Gastroesophageal sphincter (tissue), 4 donors: ENCODE results near the gene EIF4B. TPM values are rescaled to one million over a fixed set of nuclear protein-coding genes. Genes with fewer than 3 reads are reported as not detected.

Experiments
- ATAC-seq: fragments of 150-250 bp; one replicate; pipeline ENCODE4 v1.9.1; 2016; ENCODE audit warnings: mild to moderate bottlenecking, moderate library complexity
- H3K27ac ChIP-seq, 4 donors: fragments of 200-600 bp; sonication (generic) in 3 of 4; 1 replicate in 3 of 4; 2 replicates in 1 of 4; pipeline ENCODE4 v1.5.1; 2016 to 2019
- H3K27me3 ChIP-seq: fragments of 200-600 bp; sonication (generic); one replicate; pipeline ENCODE4 v1.5.1; 2019
- H3K36me3 ChIP-seq, 2 donors: fragments of 200-600 bp; sonication (generic); one replicate each; pipeline ENCODE4 v1.5.1; 2019; ENCODE audit warnings: control low read depth in 1 of 2
- H3K4me1 ChIP-seq, 3 donors: fragments of 200-600 bp; sonication (generic); 1 replicate in 2 of 3; 2 replicates in 1 of 3; pipeline ENCODE4 v1.5.1; 2016 to 2019; ENCODE audit warnings: control low read depth in 2 of 3
- H3K4me3 ChIP-seq, 2 donors: fragments of 200-600 bp; sonication (generic); one replicate each; pipeline ENCODE4 v1.5.1; 2019; ENCODE audit warnings: mild to moderate bottlenecking in 1 of 2, moderate library complexity in 1 of 2
- H3K9me3 ChIP-seq, 3 donors: fragments of 200-600 bp; sonication (generic); one replicate each; pipeline ENCODE4 v1.5.1; 2017 to 2019; ENCODE audit warnings: control low read depth in 2 of 3
- EP300 ChIP-seq: sonication (generic); formaldehyde crosslinking; IDR thresholded peaks from one replicate; pipeline ENCODE4 v1.6.1; 2017; ENCODE audit warnings: antibody characterized with exemption, mild to moderate bottlenecking
- POLR2A ChIP-seq, 2 donors: fragments of 450-650 bp; IDR thresholded peaks; one replicate each; pipeline ENCODE4 v1.6.1; 2017; ENCODE audit warnings: antibody characterized with exemption in 2 of 2, mild to moderate bottlenecking in 2 of 2, moderate library complexity in 1 of 2
- POLR2AphosphoS5 ChIP-seq: sonication (generic); formaldehyde crosslinking; IDR thresholded peaks from one replicate; pipeline ENCODE4 v1.6.1; 2017; ENCODE audit warnings: antibody characterized with exemption
- WGBS, 2 donors: methylation state at CpG; one replicate each; pipeline ENCODE4 v1.1.5; 2018; ENCODE audit warnings: low coverage in 1 of 2; 5-methylcytosine and 5-hydroxymethylcytosine counted together
- total RNA-seq, 4 donors: library from RNA; depleted of rRNA; stranded (reverse); fragments of >200 nt; gene quantifications; one replicate each; pipeline ENCODE4 v1.1.0, GENCODE V29; 2016
- TF ChIP-seq, protein P1 (sequence below), 4 experiments: fragments of 200-600 bp in 2 of 4; fragments of 450-650 bp in 2 of 4; sonication (generic) in 1 of 4; IDR thresholded peaks; one replicate each; pipeline ENCODE4 v1.5.1; 2017 to 2019; ENCODE audit warnings: antibody characterized with exemption in 4 of 4, mild to moderate bottlenecking in 2 of 4, moderate library complexity in 2 of 4

EIF4B gene
- total RNA-seq, 4 donors from 2014 or later = 521 to 701 (median 591) TPM

DNA sequence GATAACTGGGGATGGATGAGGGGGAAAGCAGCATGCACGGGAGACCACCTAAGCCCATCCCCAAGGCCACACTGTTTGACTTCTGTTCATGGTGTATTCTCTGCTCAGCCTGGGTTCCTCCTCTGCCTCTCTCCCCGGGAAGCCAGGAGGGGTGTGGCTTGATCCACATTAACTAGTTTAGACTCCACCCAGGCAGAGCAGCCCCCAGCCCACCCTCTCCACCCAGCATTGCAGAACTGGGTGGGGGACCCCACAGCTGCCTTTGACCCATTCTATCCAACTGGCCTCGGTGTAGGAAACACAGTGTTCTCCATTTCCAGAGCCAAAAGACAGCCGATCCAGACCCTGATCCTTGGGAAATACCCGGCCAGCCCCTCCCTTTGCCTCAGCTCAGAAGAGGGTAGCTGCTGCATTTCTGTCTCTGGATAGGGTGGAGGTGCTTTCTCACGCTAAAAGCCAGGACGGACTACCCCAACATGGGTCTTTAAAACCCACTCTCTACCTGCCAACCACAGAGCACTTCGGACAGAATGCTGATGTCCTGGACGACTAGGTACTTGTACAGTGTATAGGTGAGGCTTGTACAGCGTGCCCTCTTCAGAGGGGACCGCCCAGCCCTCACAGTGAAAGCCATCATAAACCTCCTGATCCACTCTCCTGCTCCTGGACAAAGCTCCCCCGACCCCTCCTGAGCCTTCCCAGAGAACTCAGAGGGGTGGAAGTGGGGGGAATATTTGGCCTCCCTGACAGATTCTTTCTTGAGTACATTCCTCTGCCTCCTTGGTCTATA is 63.6 kb downstream of the EIF4B start:
- Histone ChIP-seq H3K27me3 (no peaks in the 10 kb centered on the region), H3K9me3 (no peaks in the 10 kb centered on the region), H3K4me1 (peaks cover 20 to 100% (median 79%) of the 10 kb centered on the region in 3 donors), H3K36me3 (peaks cover 0 to 69% of the 10 kb centered on the region in 2 donors), H3K4me3 (peak overlapping the region in 1 of 2 donors; percentile 3), H3K27ac (peak overlapping the region; percentile 79 to 95 (median 86))
- peak; percentile 53 for ATAC-seq
- WGBS, 2 donors = 33 to 64% methylated on average over 3 to 5 of the region's 12 CpGs
- TF ChIP-seq POLR2AphosphoS5 = peak; percentile 32
- TF ChIP-seq POLR2A (IDR thresholded peaks at IDR 0.05) = no peak

DNA sequence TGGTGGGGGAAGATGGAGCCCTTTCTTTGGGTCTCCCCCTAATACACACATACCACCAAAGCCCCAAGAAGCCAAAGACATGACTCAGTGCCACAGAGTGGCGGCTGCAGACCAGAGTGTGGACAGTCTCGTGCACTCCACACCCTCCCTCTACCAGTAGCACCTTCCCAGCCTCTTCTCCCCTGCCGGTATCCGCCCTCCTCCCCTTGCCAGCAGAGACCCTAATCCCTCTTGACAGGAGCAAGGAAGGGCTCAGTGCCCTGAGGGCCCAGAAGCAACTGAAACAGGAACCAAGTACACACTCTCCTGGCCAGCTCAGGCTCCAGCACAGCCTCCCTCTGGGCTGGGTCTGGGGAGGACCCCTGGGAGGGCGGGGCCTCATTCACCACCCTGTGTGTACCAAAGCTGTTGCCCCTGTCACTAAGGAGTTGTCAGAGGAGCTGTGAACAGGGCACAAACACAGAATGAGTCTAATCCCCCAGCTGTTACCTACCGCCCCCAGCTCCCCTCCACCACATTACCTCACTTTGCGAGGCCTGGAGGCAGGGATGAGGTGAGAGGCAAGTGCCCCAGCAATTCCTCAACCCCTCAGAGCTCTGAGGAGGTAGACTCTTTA is 64.7 kb downstream of the EIF4B start:
- TF ChIP-seq, protein P1, sequence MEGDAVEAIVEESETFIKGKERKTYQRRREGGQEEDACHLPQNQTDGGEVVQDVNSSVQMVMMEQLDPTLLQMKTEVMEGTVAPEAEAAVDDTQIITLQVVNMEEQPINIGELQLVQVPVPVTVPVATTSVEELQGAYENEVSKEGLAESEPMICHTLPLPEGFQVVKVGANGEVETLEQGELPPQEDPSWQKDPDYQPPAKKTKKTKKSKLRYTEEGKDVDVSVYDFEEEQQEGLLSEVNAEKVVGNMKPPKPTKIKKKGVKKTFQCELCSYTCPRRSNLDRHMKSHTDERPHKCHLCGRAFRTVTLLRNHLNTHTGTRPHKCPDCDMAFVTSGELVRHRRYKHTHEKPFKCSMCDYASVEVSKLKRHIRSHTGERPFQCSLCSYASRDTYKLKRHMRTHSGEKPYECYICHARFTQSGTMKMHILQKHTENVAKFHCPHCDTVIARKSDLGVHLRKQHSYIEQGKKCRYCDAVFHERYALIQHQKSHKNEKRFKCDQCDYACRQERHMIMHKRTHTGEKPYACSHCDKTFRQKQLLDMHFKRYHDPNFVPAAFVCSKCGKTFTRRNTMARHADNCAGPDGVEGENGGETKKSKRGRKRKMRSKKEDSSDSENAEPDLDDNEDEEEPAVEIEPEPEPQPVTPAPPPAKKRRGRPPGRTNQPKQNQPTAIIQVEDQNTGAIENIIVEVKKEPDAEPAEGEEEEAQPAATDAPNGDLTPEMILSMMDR (IDR thresholded peaks at IDR 0.05) = no peak
- TF ChIP-seq POLR2AphosphoS5 (no peak), EP300 (no peak), POLR2A (IDR thresholded peaks at IDR 0.05) (no peak)
- Histone ChIP-seq H3K4me3 (no peak overlapping the region), H3K27ac (peak overlapping the region; percentile 79 to 95 (median 86)), H3K27me3 (no peaks in the 10 kb centered on the region), H3K4me1 (peaks cover 20 to 100% (median 75%) of the 10 kb centered on the region in 3 donors), H3K9me3 (no peaks in the 10 kb centered on the region), H3K36me3 (peaks cover 0 to 71% of the 10 kb centered on the region in 2 donors)
- no peak for ATAC-seq
- 44 to 73% methylated on average over 3 of the region's 7 CpGs for WGBS, 2 donors

DNA sequence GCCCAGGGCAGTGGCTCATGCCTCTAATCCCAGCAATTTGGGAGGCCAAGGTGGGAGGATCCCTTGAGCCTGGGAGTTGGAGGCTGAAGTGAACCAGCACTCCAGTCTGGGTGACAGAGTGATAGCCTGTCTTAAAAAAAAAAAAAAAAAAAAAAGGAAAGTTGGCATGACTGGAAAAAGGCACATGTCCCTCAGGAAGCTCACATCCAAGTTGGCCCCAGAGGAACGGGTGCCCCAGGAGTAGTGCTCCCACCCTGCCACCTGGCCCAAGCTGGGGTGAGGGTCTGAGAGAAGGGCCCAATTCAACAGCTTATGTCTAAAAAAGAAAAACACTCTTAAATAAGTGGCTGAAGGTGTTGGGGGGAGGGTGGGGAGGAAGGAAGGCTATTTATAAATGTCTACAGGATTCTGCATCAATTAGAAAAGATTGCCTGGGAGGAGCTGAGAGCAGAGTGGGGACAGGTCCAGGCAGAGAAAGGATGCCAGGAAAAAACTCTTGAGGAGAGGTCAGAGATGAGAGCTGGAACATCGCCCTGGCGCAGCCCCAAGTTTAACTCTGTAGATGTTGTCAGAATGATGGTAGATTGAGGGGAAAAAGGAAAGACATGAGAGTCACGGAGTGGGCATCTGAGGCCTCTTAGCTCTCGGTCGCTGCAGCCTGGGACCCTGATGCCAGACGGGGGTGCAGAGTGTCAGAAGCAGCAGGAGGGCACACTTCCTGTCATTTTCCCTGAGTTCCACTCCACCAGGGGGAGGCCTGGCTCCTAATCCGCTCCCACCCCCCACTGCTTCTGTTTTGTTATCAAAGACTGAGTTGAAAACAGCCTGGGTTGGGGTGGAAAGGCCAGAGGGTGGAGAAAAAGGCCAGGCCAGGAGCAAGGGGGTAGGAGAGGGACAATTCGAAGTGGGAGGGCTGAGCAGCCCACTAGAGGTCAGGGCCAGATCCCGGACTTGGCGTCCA is 65.6 kb downstream of the EIF4B start:
- Histone ChIP-seq H3K4me1 (peaks cover 20 to 100% (median 66%) of the 10 kb centered on the region in 3 donors), H3K36me3 (peaks cover 0 to 72% of the 10 kb centered on the region in 2 donors), H3K27me3 (no peaks in the 10 kb centered on the region), H3K4me3 (peak overlapping the region in 1 of 2 donors; percentile 18), H3K9me3 (no peaks in the 10 kb centered on the region), H3K27ac (peak overlapping the region; percentile 79 to 95 (median 86))
- peak; percentile 49 for ATAC-seq
- WGBS, 2 donors = 11 to 19% methylated on average over 6 to 9 of the region's 11 CpGs
- TF ChIP-seq POLR2A (IDR thresholded peaks at IDR 0.05) (no peak), EP300 (no peak), POLR2AphosphoS5 (peak; percentile 76)
- TF ChIP-seq, protein P1 (IDR thresholded peaks at IDR 0.05) = peak in 3 of 4 experiments; percentile 24 to 37 (median 26)

DNA sequence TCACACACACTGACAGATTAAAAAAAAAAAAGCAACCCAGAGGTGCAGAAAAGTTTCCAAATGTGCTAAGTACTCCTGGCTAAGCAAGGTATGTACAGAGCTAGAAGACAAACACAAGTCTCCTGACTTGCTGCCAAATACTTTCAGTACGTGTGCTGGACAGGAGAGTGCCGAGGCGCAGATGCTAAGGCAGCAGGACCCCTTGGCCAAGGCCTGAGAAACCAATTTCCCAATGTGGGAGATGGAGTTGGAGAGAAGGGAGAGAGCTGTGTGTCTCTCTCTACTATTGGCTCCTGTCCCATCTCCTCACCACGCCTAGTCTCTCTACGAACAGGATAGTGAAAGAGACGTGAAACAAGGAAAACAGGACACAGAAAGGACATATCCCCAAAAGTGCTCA is 67.6 kb downstream of the EIF4B start:
- Histone ChIP-seq H3K9me3 (no peaks in the 10 kb centered on the region), H3K27ac (peak overlapping the region; percentile 64 to 95 (median 84)), H3K4me1 (peaks cover 20 to 100% (median 72%) of the 10 kb centered on the region in 3 donors), H3K36me3 (peaks cover 0 to 63% of the 10 kb centered on the region in 2 donors), H3K4me3 (no peak overlapping the region), H3K27me3 (no peaks in the 10 kb centered on the region)
- peak; percentile 73 for ATAC-seq
- 21 to 25% methylated on average over 6 of the region's 6 CpGs for WGBS, 2 donors
- TF ChIP-seq POLR2A (IDR thresholded peaks at IDR 0.05) = no peak
- TF ChIP-seq EP300 = no peak
- peak; percentile 39 for TF ChIP-seq POLR2AphosphoS5
- TF ChIP-seq, protein P1 (IDR thresholded peaks at IDR 0.05) = no peak
